Endothelial cell of umbilical vein (primary cell): Measurements from ENCODE around the gene ATPAF1. TPM values are rescaled to one million over a fixed set of nuclear protein-coding genes. Genes with fewer than 3 reads are reported as not detected.

Experiments
- BruUV-seq: library from RNA; stranded (reverse); fragments of 400-500 nt; replicated peaks from 2 replicates; lab custom pipeline; 2021; lab: Mats Ljungman, UMichigan
- CTCF ChIA-PET: fragments of 300-600, 350-600 bp; sonication (Branson Sonifier 250); formaldehyde crosslinking; loops from one replicate; lab custom pipeline; 2021; ENCODE audit warnings: antibody characterized with exemption, inconsistent platforms; lab: Charles Lee
- POLR2A ChIA-PET: fragments of 300-600, 350-600 bp; sonication (Branson Sonifier 250); formaldehyde crosslinking; loops from one replicate; lab custom pipeline; 2021; ENCODE audit warnings: antibody characterized with exemption, inconsistent platforms; lab: Charles Lee
- DNase-seq: peaks from one replicate; pipeline ENCODE4 v3.0.0-alpha.2; 2011; ENCODE audit warnings: low read depth, low spot score
- FAIRE-seq: peaks from 2 replicates; lab custom pipeline; 2011; peaks lifted over from hg19 to GRCh38; lab: Jason Lieb, UNC
- H2AFZ ChIP-seq: 2 replicates; pipeline ENCODE4 v1.6.0; 2012; ENCODE audit warnings: low read depth, low read length, control low read depth, inconsistent platforms
- H3K27ac ChIP-seq: 2 replicates; pipeline ENCODE4 v1.5.1; 2011; ENCODE audit warnings: low read depth, mild to moderate bottlenecking, control low read depth, low read length, moderate library complexity; ENCODE audit not compliant: insufficient read depth
- H3K27me3 ChIP-seq, 2 experiments: 2 replicates each; pipeline versions ENCODE4 v1.6.0 to v1.6.1; 2011; ENCODE audit warnings: low read length in 2 of 2, mixed read lengths in 1 of 2; ENCODE audit not compliant: control insufficient read depth in 2 of 2, insufficient read depth in 2 of 2
- H3K36me3 ChIP-seq, 2 experiments: 2 replicates in 1 of 2; 3 replicates in 1 of 2; pipeline ENCODE4 v1.5.1; 2011; ENCODE audit warnings: low read length in 2 of 2, mild to moderate bottlenecking in 1 of 2, moderate library complexity in 1 of 2; ENCODE audit not compliant: control insufficient read depth in 2 of 2, insufficient read depth in 2 of 2; ENCODE audit errors: extremely low read depth in 1 of 2
- H3K4me1 ChIP-seq: 3 replicates; pipeline ENCODE4 v1.5.1; 2011; ENCODE audit warnings: mild to moderate bottlenecking, low read length; ENCODE audit not compliant: control insufficient read depth, insufficient read depth; ENCODE audit errors: extremely low read depth
- H3K4me2 ChIP-seq: 2 replicates; pipeline ENCODE4 v1.6.1; 2011; ENCODE audit warnings: low read length, control low read depth, mixed read lengths; ENCODE audit not compliant: insufficient read depth
- H3K4me3 ChIP-seq, 3 experiments: fragments of 200-600 bp in 1 of 3; sonication (generic), shearing (Covaris generic) in 1 of 3; replicated peaks in 1 of 3; 2 replicates each; pipeline ENCODE4 v1.5.1; 2011 to 2016; ENCODE audit warnings: control low read depth in 3 of 3, low read length in 3 of 3, mild to moderate bottlenecking in 2 of 3, inconsistent platforms in 1 of 3, low read depth in 1 of 3, moderate library complexity in 1 of 3; ENCODE audit not compliant: insufficient read depth in 1 of 3
- H3K79me2 ChIP-seq: 2 replicates; pipeline ENCODE4 v1.6.0; 2012; ENCODE audit warnings: low read length, inconsistent platforms; ENCODE audit not compliant: control insufficient read depth, insufficient read depth
- H3K9ac ChIP-seq: replicated peaks from 2 replicates; pipeline ENCODE3; 2011; ENCODE audit warnings: low read length, control low read depth; ENCODE audit not compliant: insufficient read depth; ENCODE audit errors: extremely low read depth
- H3K9me1 ChIP-seq: replicated peaks from 3 replicates; pipeline ENCODE4 v1.6.0; 2011; ENCODE audit warnings: mild to moderate bottlenecking, low read length; ENCODE audit not compliant: control insufficient read depth, insufficient read depth; ENCODE audit errors: extremely low read depth
- H3K9me3 ChIP-seq: replicated peaks from 2 replicates; pipeline ENCODE4 v1.5.1; 2012; ENCODE audit warnings: low read length, inconsistent platforms; ENCODE audit not compliant: control insufficient read depth, insufficient read depth
- H4K20me1 ChIP-seq: replicated peaks from 2 replicates; pipeline ENCODE3; 2011; ENCODE audit warnings: mild to moderate bottlenecking, low read length; ENCODE audit not compliant: control insufficient read depth, insufficient read depth; ENCODE audit errors: extremely low read depth
- EZH2 ChIP-seq: IDR thresholded peaks from 2 replicates; pipeline ENCODE4 v1.6.1; 2012; ENCODE audit warnings: borderline replicate concordance, low read depth, mild to moderate bottlenecking, moderate library complexity, low read length, inconsistent platforms; ENCODE audit not compliant: severe bottlenecking
- FOS ChIP-seq: IDR thresholded peaks from 2 replicates; pipeline ENCODE4 v1.6.1; 2011; ENCODE audit warnings: mild to moderate bottlenecking, low read length, moderate library complexity, borderline replicate concordance; ENCODE audit not compliant: insufficient read depth
- GATA2 ChIP-seq: IDR thresholded peaks from 2 replicates; pipeline ENCODE4 v1.7.0; 2011; ENCODE audit warnings: low read depth, mild to moderate bottlenecking, moderate library complexity, mixed read lengths, low read length; ENCODE audit not compliant: insufficient read length, insufficient read depth
- JUN ChIP-seq: IDR thresholded peaks from 2 replicates; pipeline ENCODE4 v1.6.1; 2011; ENCODE audit warnings: borderline replicate concordance, low read depth; ENCODE audit not compliant: insufficient read length, insufficient read depth
- POLR2A ChIP-seq: IDR thresholded peaks from 2 replicates; pipeline ENCODE4 v1.6.1; 2012; ENCODE audit warnings: low read depth, mild to moderate bottlenecking, control low read depth, low read length
- POLR2AphosphoS5 ChIP-seq: IDR thresholded peaks from 2 replicates; pipeline ENCODE4 v1.6.1; 2012; ENCODE audit warnings: low read depth, mild to moderate bottlenecking, control low read depth, low read length, moderate library complexity; ENCODE audit not compliant: insufficient read depth
- dilution Hi-C: fragments of 300-500 bp; cut with MboI; formaldehyde crosslinking; loops from one replicate; pipeline ENCODE4 v1.15.0; 2019; ENCODE audit warnings: low sequenced_read_pairs; ENCODE audit not compliant: extremely low pct_ligation_motif_present
- intact Hi-C: fragments of 100-400 bp; cut with micrococcal nuclease; formaldehyde crosslinking; loops from one replicate; pipeline ENCODE4 v1.10.0; 2022
- polyA plus RNA-seq, 4 experiments: library from polyadenylated mRNA; depleted of rRNA in 3 of 4; stranded (reverse) in 3 of 4; unstranded in 1 of 4; fragments of >200 nt; gene quantifications; 2 replicates each; pipeline versions ENCODE4 v1.2.1 to v1.2.3, GENCODE V29; 2011 to 2012; ENCODE audit warnings: missing spikeins in 1 of 4
- total RNA-seq: library from RNA; stranded (reverse); gene quantifications from 2 replicates; pipeline ENCODE4 v1.2.3, GENCODE V29; 2021
- TF ChIP-seq, protein P1 (sequence below), 2 donors: IDR thresholded peaks; 1 replicate in 1 of 2; 2 replicates in 1 of 2; pipeline ENCODE4 v1.5.1; 2011; ENCODE audit warnings: low read length in 2 of 2, mild to moderate bottlenecking in 2 of 2, moderate library complexity in 2 of 2, control low read depth in 1 of 2, inconsistent platforms in 1 of 2, low read depth in 1 of 2; ENCODE audit not compliant: insufficient read depth in 1 of 2; ENCODE audit errors: extremely low read depth in 1 of 2
- TF ChIP-seq, protein P2 (sequence below): IDR thresholded peaks from 2 replicates; pipeline ENCODE4 v1.6.1; 2011; ENCODE audit not compliant: insufficient read depth, insufficient read length

ATPAF1 gene
- total and polyA plus RNA-seq, 2 donors (not counting 3 experiments of a cell fraction or from before 2014, with no cell fraction given): 28.3 to 29.6 TPM

- H3K79me2 ChIP-seq: peaks cover 9% of the 10 kb centered on the region
- peaks cover 0 to 4% of the 10 kb centered on the region in 2 experiments for H3K36me3 ChIP-seq
- H2AFZ ChIP-seq: no peak within 1 kb of the TSS
- peaks cover 12% of the 10 kb centered on the region for H3K4me1 ChIP-seq
- intact Hi-C loops (no loop called here), dilution Hi-C loops (no loop called here)
- no peak within 1 kb of the TSS for H3K4me2 ChIP-seq
- FAIRE-seq (no peak), DNase-seq (no peak)
- no peak within 1 kb of the TSS for H3K9ac ChIP-seq
- no peak within 1 kb of the TSS for H3K4me3 ChIP-seq
- no peaks in the 10 kb centered on the region for H3K9me3 ChIP-seq
- TF ChIP-seq POLR2AphosphoS5 (no peak), FOS (no peak), EZH2 (no peak), POLR2A (no peak), GATA2 (no peak), JUN (no peak)
- TF ChIP-seq, protein P1, sequence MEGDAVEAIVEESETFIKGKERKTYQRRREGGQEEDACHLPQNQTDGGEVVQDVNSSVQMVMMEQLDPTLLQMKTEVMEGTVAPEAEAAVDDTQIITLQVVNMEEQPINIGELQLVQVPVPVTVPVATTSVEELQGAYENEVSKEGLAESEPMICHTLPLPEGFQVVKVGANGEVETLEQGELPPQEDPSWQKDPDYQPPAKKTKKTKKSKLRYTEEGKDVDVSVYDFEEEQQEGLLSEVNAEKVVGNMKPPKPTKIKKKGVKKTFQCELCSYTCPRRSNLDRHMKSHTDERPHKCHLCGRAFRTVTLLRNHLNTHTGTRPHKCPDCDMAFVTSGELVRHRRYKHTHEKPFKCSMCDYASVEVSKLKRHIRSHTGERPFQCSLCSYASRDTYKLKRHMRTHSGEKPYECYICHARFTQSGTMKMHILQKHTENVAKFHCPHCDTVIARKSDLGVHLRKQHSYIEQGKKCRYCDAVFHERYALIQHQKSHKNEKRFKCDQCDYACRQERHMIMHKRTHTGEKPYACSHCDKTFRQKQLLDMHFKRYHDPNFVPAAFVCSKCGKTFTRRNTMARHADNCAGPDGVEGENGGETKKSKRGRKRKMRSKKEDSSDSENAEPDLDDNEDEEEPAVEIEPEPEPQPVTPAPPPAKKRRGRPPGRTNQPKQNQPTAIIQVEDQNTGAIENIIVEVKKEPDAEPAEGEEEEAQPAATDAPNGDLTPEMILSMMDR (IDR thresholded peaks at IDR 0.05; ENCODE audit: extremely low read depth in 1 of 2, insufficient read depth in 1 of 2, low read depth in 1 of 2, low read length in 2 of 2): no peak
- TF ChIP-seq, protein P2, sequence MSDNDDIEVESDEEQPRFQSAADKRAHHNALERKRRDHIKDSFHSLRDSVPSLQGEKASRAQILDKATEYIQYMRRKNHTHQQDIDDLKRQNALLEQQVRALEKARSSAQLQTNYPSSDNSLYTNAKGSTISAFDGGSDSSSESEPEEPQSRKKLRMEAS: no peak
- ChIA-PET POLR2A (no interaction called here), CTCF (no interaction called here)
- H3K27ac ChIP-seq: no peak within 1 kb of the TSS
- H3K9me1 ChIP-seq: no peaks in the 10 kb centered on the region
- no peaks in the 10 kb centered on the region for H3K27me3 ChIP-seq
- no peaks in the 10 kb centered on the region for H4K20me1 ChIP-seq
- BruUV-seq: no TSS peak
Observed at GRCh38 chr1:46671554-46671953, 3.4 kb upstream of the ATPAF1 start, which contains the start of gene TEX38. Gene TEX38, plus strand, starts transcription at chr1:46671854. Its CDS starts 81 bp downstream, at chr1:46671935.
